Measurements from ENCODE around the gene ZFHX3. TPM values are rescaled to one million over a fixed set of nuclear protein-coding genes. Genes with fewer than 3 reads are reported as not detected.

Gene ZFHX3
- total and polyA plus RNA-seq, 10 donors = 0.47 to 18.5 (median 11.1) TPM

GRCh38 chr16:72952811-72953271, 95.1 kb downstream of the ZFHX3 start:
- DNase-seq = no peak
- H3K27me3 ChIP-seq (replicated peaks in 1 of 7) = no peaks in the 10 kb centered on the region
- no peak overlapping the region for H3K4me3 ChIP-seq
- H3K27ac ChIP-seq = no peak overlapping the region
- no peaks in the 10 kb centered on the region for H3K9me3 ChIP-seq
- H3K36me3 ChIP-seq = peaks cover 0 to 36% (median 10%) of the 10 kb centered on the region in 6 donors
- H3K4me1 ChIP-seq = no peaks in the 10 kb centered on the region
- 72 to 79% (median 77%) methylated on average over 9 of the region's 9 CpGs for WGBS, 5 donors
- no peak for TF ChIP-seq POLR2AphosphoS5 (IDR thresholded peaks at IDR 0.05)
- intact Hi-C loops (cut with DNase I; ENCODE audit: low total_unique reads) = no loop called here

GRCh38 chr16:72952404-72952803, 95.5 kb downstream of the ZFHX3 start:
- H3K4me3 ChIP-seq = no peak overlapping the region
- no peaks in the 10 kb centered on the region for H3K4me1 ChIP-seq
- no peak for DNase-seq
- TF ChIP-seq CTCF (IDR thresholded peaks at IDR 0.05 in 8 of 11, conservative IDR thresholded peaks at IDR 0.05 in 3 of 11) (no peak), POLR2AphosphoS5 (IDR thresholded peaks at IDR 0.05) (no peak), POLR2A (IDR thresholded peaks at IDR 0.05) (no peak)
- intact Hi-C loops (cut with DNase I; ENCODE audit: low total_unique reads) = no loop called here
- peaks cover 0 to 31% (median 9%) of the 10 kb centered on the region in 6 donors for H3K36me3 ChIP-seq
- H3K27me3 ChIP-seq (replicated peaks in 1 of 7) = no peaks in the 10 kb centered on the region
- 81 to 90% (median 86%) methylated on average over 10 of the region's 10 CpGs for WGBS, 5 donors
- H3K9me3 ChIP-seq = no peaks in the 10 kb centered on the region
- no peak overlapping the region for H3K27ac ChIP-seq

GRCh38 chr16:72951916-72952315, 96.0 kb downstream of the ZFHX3 start:
- Histone ChIP-seq H3K4me3 (no peak overlapping the region), H3K27me3 (replicated peaks in 1 of 7) (no peaks in the 10 kb centered on the region), H3K36me3 (peaks cover 0 to 28% (median 9%) of the 10 kb centered on the region in 6 donors), H3K27ac (no peak overlapping the region), H3K9me3 (no peaks in the 10 kb centered on the region), H3K4me1 (no peaks in the 10 kb centered on the region)
- TF ChIP-seq POLR2AphosphoS5 (IDR thresholded peaks at IDR 0.05) (no peak), CTCF (IDR thresholded peaks at IDR 0.05 in 8 of 11, conservative IDR thresholded peaks at IDR 0.05 in 3 of 11) (no peak), POLR2A (IDR thresholded peaks at IDR 0.05) (no peak)
- 66 to 98% (median 93%) methylated on average over 3 of the region's 3 CpGs for WGBS, 5 donors
- DNase-seq = no peak
- intact Hi-C loops (cut with DNase I; ENCODE audit: low total_unique reads) = no loop called here

GRCh38 chr16:72950669-72951068, 97.3 kb downstream of the ZFHX3 start:
- DNase-seq = no peak
- intact Hi-C loops (cut with DNase I; ENCODE audit: low total_unique reads) = no loop called here
- no peak overlapping the region for H3K27ac ChIP-seq
- H3K4me1 ChIP-seq = no peaks in the 10 kb centered on the region
- no peaks in the 10 kb centered on the region for H3K9me3 ChIP-seq
- peaks cover 0 to 28% (median 9%) of the 10 kb centered on the region in 6 donors for H3K36me3 ChIP-seq
- 95 to 98% (median 96%) methylated on average over 13 to 20 of the region's 20 CpGs for WGBS, 5 donors
- no peaks in the 10 kb centered on the region for H3K27me3 ChIP-seq (replicated peaks in 1 of 7)
- TF ChIP-seq POLR2AphosphoS5 (IDR thresholded peaks at IDR 0.05) = no peak
- TF ChIP-seq POLR2A (IDR thresholded peaks at IDR 0.05) = no peak
- TF ChIP-seq CTCF (IDR thresholded peaks at IDR 0.05 in 8 of 11, conservative IDR thresholded peaks at IDR 0.05 in 3 of 11) = no peak
- H3K4me3 ChIP-seq = no peak overlapping the region
